GM19468 (cell line): Measurements from ENCODE around the gene C19orf38.
"Not testable (repeated sequence)": the region's sequence is repeated elsewhere in the genome, so short reads cannot be mapped to it uniquely, and the experiment has no call there.

ENCODE experiments used
- ATAC-seq: cut with Tn5 transposase; IDR thresholded peaks from one replicate; pipeline ENCODE4 v1.9.1; 2021; ENCODE audit warnings: mild to moderate bottlenecking, moderate library complexity, moderate number of reproducible peaks; ENCODE audit not compliant: unreplicated experiment; ENCODE audit errors: extremely low read depth

Gene C19orf38

GRCh38 chr19:10819124-10820060, 28.8 kb upstream of the C19orf38 start:
- no peak for ATAC-seq

GRCh38 chr19:10820173-10820572, 28.0 kb upstream of the C19orf38 start:
- no peak for ATAC-seq

GRCh38 chr19:10823690-10824089, 24.5 kb upstream of the C19orf38 start:
- ATAC-seq, result no peak

GRCh38 chr19:10826231-10826630, 22.0 kb upstream of the C19orf38 start:
- no peak for ATAC-seq

- ATAC-seq, result no peak
Measured at GRCh38 chr19:10826846-10827245, 21.4 kb upstream of the C19orf38 start.

GRCh38 chr19:10828981-10829821, 19.0 kb upstream of the C19orf38 start:
- no peak for ATAC-seq

- ATAC-seq, result no peak
Measured at GRCh38 chr19:10829967-10830366, 18.2 kb upstream of the C19orf38 start.

- no peak for ATAC-seq
Measured at GRCh38 chr19:10830370-10830769, 17.8 kb upstream of the C19orf38 start.

- ATAC-seq, result no peak
Measured at GRCh38 chr19:10830931-10831779, 17.1 kb upstream of the C19orf38 start.

GRCh38 chr19:10831987-10832938, 16.0 kb upstream of the C19orf38 start:
- no peak for ATAC-seq

- ATAC-seq, result no peak
Measured at GRCh38 chr19:10832939-10833296, 15.3 kb upstream of the C19orf38 start.

- peak; percentile 23 for ATAC-seq
Measured at GRCh38 chr19:10835089-10835753, 13.0 kb upstream of the C19orf38 start.

GRCh38 chr19:10835754-10836478, 12.3 kb upstream of the C19orf38 start, which contains the start of gene TMED1:
Gene TMED1, minus strand, starts transcription at chr19:10836212. Its CDS starts 21 bp downstream, at chr19:10836191.
- peak; percentile 48 for ATAC-seq

- no peak for ATAC-seq
Measured at GRCh38 chr19:10836479-10837330, 11.5 kb upstream of the C19orf38 start.

- not testable (repeated sequence) for ATAC-seq
Measured at GRCh38 chr19:10837649-10838048, 10.6 kb upstream of the C19orf38 start.

- no peak for ATAC-seq
Measured at GRCh38 chr19:10838377-10838776, 9.8 kb upstream of the C19orf38 start.
